Stimulated activated CD4-positive, alpha-beta T cell treated with anti-CD3 and anti-CD28 coated beads, Interleukin-1b, Interleukin-23, amount 100 ng/mL, for 4 hours (primary cell): ENCODE results near the gene PCDHGA10.
"Not testable (repeated sequence)": the region's sequence is repeated elsewhere in the genome, so short reads cannot be mapped to it uniquely, and the experiment has no call there.

Source experiments
- DNase-seq, 2 donors: peaks; one replicate each; pipeline ENCODE4 v3.0.0-alpha.2; 2020; ENCODE audit warnings: low read depth in 2 of 2

The PCDHGA10 gene

DNA sequence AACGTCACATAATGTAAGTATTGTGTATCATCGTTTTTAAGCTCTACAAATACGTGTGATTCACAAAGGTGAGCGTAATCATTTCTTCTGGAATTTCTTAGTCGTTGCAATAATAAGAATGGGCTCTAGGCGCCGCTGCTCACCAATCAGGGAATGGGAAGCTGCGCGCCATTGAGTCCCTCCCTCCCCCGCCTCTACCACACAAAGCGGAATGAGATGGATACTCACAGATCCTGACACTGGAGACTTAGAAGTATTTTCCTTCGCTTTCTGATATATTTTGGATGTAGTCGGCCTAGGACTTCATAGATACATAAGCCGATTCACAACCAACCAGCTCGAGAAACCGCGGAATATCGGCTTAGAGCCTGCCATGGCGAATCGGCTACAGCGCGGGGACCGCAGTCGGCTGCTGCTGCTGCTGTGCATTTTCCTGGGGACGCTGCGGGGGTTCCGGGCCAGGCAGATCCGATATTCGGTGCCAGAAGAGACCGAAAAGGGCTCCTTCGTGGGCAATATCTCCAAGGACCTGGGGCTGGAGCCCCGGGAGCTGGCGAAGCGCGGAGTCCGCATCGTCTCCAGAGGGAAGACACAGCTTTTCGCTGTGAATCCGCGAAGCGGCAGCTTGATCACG is 8.2 kb downstream of the PCDHGA10 start, which contains the start of gene PCDHGA11:
PCDHGA11 (plus strand) TSS at position 197 of the 634 bp plus-strand sequence; CDS start at position 374, 177 bp downstream.
- DNase-seq, result no peak

DNA sequence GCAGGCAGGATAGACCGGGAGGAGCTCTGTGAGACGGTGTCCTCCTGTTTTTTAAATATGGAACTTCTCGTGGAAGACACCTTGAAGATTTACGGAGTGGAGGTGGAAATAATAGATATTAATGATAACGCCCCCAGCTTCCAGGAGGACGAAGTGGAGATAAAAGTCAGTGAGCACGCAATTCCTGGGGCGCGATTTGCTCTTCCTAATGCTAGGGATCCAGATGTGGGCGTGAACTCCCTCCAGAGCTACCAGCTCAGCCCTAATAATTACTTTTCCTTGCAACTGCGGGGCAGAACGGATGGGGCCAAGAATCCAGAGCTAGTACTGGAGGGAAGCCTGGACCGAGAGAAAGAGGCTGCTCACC is 8.7 kb downstream of the PCDHGA10 start:
- no peak for DNase-seq

DNA sequence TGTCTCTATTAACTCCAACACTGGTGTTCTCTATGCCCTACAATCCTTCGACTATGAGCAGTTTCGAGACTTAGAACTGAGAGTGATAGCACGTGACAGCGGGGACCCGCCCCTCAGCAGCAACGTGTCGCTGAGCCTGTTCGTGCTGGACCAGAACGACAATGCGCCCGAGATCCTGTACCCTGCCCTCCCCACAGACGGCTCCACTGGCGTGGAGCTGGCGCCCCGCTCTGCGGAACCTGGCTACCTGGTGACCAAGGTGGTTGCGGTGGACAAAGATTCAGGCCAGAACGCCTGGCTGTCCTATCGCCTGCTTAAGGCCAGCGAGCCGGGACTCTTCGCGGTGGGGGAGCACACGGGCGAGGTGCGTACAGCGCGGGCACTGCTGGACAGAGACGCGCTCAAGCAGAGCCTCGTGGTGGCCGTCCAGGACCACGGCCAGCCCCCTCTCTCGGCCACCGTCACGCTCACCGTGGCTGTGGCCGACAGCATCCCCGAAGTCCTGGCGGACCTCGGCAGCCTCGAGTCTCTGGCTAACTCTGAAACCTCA is 10.0 kb downstream of the PCDHGA10 start:
- no peak for DNase-seq

DNA sequence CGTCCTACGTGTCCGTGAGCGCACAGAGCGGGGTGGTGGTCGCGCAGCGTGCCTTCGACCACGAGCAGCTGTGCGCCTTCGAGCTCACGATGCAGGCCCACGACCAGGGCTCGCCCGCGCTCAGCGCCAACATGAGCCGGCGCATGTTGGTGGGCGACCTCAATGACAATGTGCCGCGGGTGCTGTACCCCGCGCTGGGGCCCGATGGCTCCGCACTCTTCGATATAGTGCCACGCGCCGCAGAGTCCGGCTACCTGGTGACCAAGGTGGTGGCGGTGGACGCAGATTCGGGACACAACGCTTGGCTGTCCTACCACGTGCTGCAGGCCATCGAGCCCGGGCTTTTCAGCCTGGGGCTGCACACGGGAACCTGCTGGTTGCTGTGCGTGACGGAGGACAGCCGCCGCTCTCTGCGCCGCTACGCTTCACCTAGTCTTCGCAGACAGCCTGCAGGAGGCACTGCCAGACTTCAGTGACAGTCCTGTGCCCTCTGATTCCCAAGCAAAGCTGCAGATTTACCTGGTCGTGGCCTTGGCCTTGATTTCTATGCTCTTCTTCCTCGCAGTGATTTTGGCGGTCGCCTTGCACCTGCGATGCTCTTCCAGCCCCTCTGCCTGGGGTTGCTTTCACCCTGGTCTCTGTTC is 15.1 kb downstream of the PCDHGA10 start:
- no peak for DNase-seq

DNA sequence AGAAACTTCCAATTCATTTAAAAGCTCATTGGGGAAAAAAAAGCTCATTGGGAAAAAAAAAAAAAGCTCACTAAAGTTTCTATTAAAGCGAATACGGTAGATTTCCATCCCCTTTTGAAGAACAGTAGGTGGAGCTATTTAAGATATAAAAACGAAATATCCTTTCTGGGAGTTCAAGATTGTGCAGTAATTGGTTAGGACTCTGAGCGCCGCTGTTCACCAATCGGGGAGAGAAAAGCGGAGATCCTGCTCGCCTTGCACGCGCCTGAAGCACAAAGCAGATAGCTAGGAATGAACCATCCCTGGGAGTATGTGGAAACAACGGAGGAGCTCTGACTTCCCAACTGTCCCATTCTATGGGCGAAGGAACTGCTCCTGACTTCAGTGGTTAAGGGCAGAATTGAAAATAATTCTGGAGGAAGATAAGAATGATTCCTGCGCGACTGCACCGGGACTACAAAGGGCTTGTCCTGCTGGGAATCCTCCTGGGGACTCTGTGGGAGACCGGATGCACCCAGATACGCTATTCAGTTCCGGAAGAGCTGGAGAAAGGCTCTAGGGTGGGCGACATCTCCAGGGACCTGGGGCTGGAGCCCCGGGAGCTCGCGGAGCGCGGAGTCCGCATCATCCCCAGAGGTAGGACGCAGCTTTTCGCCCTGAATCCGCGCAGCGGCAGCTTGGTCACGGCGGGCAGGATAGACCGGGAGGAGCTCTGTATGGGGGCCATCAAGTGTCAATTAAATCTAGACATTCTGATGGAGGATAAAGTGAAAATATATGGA is 17.7 kb downstream of the PCDHGA10 start, which contains the start of gene PCDHGA12:
PCDHGA12 (plus strand) TSS at position 176 of the 782 bp plus-strand sequence; CDS start at position 429, 253 bp downstream.
- no peak for DNase-seq

DNA sequence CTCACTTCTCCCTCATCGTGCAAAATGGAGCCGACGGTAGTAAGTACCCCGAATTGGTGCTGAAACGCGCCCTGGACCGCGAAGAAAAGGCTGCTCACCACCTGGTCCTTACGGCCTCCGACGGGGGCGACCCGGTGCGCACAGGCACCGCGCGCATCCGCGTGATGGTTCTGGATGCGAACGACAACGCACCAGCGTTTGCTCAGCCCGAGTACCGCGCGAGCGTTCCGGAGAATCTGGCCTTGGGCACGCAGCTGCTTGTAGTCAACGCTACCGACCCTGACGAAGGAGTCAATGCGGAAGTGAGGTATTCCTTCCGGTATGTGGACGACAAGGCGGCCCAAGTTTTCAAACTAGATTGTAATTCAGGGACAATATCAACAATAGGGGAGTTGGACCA is 18.5 kb downstream of the PCDHGA10 start:
- DNase-seq, result no peak

DNA sequence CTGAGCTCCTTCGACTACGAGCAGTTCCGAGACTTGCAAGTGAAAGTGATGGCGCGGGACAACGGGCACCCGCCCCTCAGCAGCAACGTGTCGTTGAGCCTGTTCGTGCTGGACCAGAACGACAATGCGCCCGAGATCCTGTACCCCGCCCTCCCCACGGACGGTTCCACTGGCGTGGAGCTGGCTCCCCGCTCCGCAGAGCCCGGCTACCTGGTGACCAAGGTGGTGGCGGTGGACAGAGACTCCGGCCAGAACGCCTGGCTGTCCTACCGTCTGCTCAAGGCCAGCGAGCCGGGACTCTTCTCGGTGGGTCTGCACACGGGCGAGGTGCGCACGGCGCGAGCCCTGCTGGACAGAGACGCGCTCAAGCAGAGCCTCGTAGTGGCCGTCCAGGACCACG is 19.5 kb downstream of the PCDHGA10 start:
- DNase-seq, result not testable (repeated sequence)

DNA sequence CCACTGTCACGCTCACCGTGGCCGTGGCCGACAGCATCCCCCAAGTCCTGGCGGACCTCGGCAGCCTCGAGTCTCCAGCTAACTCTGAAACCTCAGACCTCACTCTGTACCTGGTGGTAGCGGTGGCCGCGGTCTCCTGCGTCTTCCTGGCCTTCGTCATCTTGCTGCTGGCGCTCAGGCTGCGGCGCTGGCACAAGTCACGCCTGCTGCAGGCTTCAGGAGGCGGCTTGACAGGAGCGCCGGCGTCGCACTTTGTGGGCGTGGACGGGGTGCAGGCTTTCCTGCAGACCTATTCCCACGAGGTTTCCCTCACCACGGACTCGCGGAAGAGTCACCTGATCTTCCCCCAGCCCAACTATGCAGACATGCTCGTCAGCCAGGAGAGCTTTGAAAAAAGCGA is 19.9 kb downstream of the PCDHGA10 start:
- not testable (repeated sequence) for DNase-seq

DNA sequence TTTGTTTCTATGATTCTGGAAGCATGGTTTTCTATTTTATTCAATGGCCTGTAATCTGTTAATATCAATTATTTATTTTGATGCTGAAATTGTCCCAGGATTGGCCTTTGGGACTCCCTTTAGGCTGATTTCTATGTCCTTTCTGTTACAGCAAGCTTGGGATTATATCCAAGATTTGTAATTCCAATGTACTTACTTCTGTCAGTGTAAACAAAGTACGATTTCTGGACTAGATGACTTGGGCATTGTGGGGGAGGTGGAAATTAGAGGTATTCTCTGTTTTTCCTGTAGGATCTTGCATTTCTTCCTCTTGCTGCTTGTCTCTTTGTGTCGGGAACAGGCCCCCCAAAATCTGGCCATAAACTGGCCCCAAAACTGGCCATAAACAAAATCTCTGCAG is 21.2 kb downstream of the PCDHGA10 start:
- no peak for DNase-seq

DNA sequence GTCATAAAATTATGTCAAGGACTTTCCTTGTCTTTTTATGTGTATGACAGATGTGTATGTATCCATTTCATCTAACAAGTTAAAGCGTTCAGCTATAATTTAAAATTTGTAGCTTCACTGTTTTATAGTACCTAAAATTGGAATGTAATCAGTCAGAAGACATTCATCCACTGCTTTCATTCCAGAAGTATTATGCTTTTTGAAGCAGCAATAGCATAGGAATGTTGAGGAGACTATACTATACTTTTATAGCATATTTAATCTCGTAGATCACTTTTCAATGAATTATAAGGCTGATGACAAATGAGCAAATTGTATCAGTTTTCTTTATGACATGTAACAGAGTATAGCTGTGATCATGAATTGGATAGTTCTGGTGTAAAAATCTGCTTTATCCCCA is 24.4 kb downstream of the PCDHGA10 start:
- no peak for DNase-seq

DNA sequence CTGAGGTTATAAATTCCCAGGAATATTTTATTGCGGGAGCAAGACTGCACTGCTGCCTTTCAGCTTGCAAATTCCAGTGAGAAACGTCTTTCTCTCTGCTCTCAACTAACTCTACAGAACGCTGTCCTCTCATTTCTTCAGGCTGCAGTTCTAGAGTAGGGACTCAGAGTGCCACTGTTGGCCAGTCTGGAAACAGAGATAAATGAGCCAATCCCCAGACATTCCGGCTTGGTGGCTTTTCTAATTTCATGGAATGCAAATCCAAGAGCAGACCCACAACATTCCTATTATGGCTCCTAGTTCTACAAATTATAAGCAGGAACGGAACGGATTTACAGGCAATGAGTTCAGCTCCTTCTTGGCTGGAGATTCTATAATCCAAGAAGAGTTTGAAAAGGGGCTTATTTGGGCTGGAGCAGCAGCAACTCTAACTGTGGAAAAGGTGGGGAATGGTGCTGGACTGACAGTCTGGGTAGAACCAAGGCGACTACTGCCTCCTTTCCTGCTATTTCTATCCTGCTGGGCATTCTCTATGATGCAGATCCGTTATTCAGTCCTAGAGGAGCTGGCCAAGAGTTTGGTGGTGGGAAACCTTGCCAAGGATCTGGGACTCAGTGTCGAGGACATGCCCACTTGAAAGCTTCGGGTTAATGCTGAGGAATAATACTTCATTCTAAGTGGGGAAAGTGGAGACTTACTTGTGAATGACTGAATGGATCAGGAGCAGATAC is 26.8 kb downstream of the PCDHGA10 start:
- DNase-seq, result no peak

DNA sequence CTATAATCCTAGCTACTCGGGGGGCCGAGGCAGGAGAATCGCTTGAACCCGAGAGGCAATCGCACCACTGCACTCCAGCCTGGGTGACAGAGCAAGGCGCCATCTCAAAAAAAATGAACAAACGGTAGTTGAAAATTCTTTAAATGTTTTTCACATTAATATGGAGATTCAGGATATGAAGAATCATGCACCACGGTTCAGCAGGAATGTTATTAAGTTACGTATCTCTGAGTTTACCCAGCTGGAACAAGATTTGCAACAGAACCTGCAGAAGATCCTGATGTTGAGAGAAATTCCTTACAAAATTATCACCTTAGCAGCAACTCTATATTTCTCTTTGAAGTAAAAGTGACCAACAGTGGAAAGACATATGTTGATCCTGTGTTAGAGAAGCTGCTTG is 27.6 kb downstream of the PCDHGA10 start:
- no peak for DNase-seq

DNA sequence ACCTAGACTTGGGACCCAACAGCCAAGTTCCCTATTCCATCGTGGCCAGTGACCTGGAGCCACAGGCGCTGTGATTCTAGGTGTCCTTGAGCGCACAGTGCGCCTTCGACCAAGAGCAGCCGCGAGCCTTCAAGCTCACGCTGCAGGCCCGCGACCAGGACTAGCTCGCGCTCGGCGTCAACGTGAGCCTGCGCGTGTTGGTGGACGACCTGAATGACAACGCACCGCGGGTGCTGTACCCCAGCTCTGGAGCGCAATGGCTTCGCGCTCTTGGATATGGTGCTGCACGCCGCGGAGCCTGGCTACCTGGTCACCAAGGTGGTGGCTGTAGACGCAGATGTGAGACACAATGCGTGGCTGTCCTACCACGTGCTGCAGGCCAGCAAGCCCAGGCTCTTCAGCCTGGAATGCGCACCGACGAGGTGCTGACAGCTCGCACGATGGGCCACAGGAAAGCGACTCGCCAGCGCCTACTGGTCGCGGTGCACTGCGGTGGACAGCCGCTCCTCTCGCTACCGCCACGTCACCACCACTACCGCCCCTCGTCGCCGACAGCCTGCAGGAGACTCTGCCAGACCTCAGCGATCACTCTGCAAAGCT is 28.9 kb downstream of the PCDHGA10 start:
- no peak for DNase-seq

DNA sequence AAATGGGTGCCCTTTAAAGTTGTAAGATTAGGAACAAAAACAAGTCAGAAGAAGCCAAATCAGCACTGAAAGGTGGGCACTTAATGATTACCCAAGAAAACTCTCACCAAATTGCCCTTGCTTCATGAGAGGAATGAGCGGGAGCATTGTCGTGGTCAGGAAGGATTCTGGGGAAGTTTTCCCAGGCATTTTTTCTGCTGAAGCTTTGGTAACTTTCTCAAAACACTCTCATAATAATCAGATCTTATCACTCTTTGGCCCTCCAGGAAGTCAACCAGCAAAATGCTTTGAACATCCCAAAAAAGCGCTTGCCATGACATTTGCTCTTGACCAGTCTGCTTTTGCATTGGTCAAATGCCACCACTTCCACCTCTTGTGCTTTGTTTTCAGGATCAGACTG is 52.6 kb downstream of the PCDHGA10 start:
- no peak for DNase-seq
